ENCODE data around the gene SYS1. TPM values are rescaled to one million over a fixed set of nuclear protein-coding genes. Genes with fewer than 3 reads are reported as not detected.

The SYS1 gene
- total RNA-seq, 1 donor from 2014 or later, result 25.2 TPM

GRCh38 chr20:45377269-45377668 lies 14.3 kb downstream of the SYS1 start:
- Histone ChIP-seq H3K79me2 (ENCODE audit: insufficient read depth, low read length) (no peaks in the 10 kb centered on the region), H2AFZ (ENCODE audit: low read depth, low read length) (no peak overlapping the region), H4K20me1 (ENCODE audit: insufficient read depth, low read length) (peaks cover 7% of the 10 kb centered on the region), H3K27ac (ENCODE audit: low read depth, low read length) (no peak overlapping the region), H3K9ac (ENCODE audit: low read length) (no peak overlapping the region), H3K4me3 (ENCODE audit: insufficient read depth, low read depth, low read length) (no peak overlapping the region), H3K27me3 (ENCODE audit: insufficient read depth, low read length) (no peaks in the 10 kb centered on the region), H3K4me2 (ENCODE audit: low read length) (no peak overlapping the region), H3K4me1 (ENCODE audit: insufficient read depth, low read length) (peaks cover 10% of the 10 kb centered on the region), H3K9me3 (ENCODE audit: insufficient read depth, low read depth, low read length) (no peaks in the 10 kb centered on the region), H3K36me3 (ENCODE audit: insufficient read depth, low read length) (no peaks in the 10 kb centered on the region)
- Mint-ChIP-seq H3K27me3 (ENCODE audit: low read depth, unreplicated experiment) (no peaks in the 10 kb centered on the region), H3K36me3 (ENCODE audit: low read depth, unreplicated experiment) (peaks cover 14% of the 10 kb centered on the region), H3K4me1 (ENCODE audit: low read depth, unreplicated experiment) (no peaks in the 10 kb centered on the region), H3K9me3 (ENCODE audit: unreplicated experiment) (no peaks in the 10 kb centered on the region), H3K27ac (ENCODE audit: unreplicated experiment) (no peak overlapping the region), H3K4me3 (ENCODE audit: unreplicated experiment) (no peak overlapping the region)
- no peak for DNase-seq (ENCODE audit: low read depth)
- TF ChIP-seq EZH2 (IDR thresholded peaks at IDR 0.05; ENCODE audit: insufficient read depth, low read length) (no peak), CTCF (IDR thresholded peaks at IDR 0.05; ENCODE audit: insufficient read depth, low read depth, low read length) (no peak)
- no peak for FAIRE-seq

- no peaks in the 10 kb centered on the region for H3K4me1 Mint-ChIP-seq (ENCODE audit: low read depth, unreplicated experiment)
- no peak for FAIRE-seq
Observed at GRCh38 chr20:45378191-45378590, 15.2 kb downstream of the SYS1 start, which contains the start of gene TP53TG5. Gene TP53TG5 (minus strand): TSS chr20:45378325. CDS start chr20:45378236, 89 bp downstream.

More at GRCh38 chr20:45378191-45378590, 15.2 kb downstream of the SYS1 start, which contains the start of gene TP53TG5:
- Mint-ChIP-seq H3K27me3 (ENCODE audit: low read depth, unreplicated experiment) (no peaks in the 10 kb centered on the region), H3K36me3 (ENCODE audit: low read depth, unreplicated experiment) (peaks cover 14% of the 10 kb centered on the region), H3K4me3 (ENCODE audit: unreplicated experiment) (no peak within 1 kb of the TSS), H3K9me3 (ENCODE audit: unreplicated experiment) (no peaks in the 10 kb centered on the region), H3K27ac (ENCODE audit: unreplicated experiment) (no peak within 1 kb of the TSS)
- no peak within 1 kb of the TSS for H2AFZ ChIP-seq (ENCODE audit: low read depth, low read length)
- H3K27me3 ChIP-seq (ENCODE audit: insufficient read depth, low read length), result no peaks in the 10 kb centered on the region
- peaks cover 7% of the 10 kb centered on the region for H3K4me1 ChIP-seq (ENCODE audit: insufficient read depth, low read length)
- no peak within 1 kb of the TSS for H3K27ac ChIP-seq (ENCODE audit: low read depth, low read length)
- no peak within 1 kb of the TSS for H3K4me3 ChIP-seq (ENCODE audit: insufficient read depth, low read depth, low read length)
- TF ChIP-seq CTCF (IDR thresholded peaks at IDR 0.05; ENCODE audit: insufficient read depth, low read depth, low read length) (no peak), EZH2 (IDR thresholded peaks at IDR 0.05; ENCODE audit: insufficient read depth, low read length) (no peak)
- H3K4me2 ChIP-seq (ENCODE audit: low read length), result no peak within 1 kb of the TSS
- no peak within 1 kb of the TSS for H3K9ac ChIP-seq (ENCODE audit: low read length)
- no peak for DNase-seq (ENCODE audit: low read depth)
- H3K36me3 ChIP-seq (ENCODE audit: insufficient read depth, low read length), result no peaks in the 10 kb centered on the region
- H3K79me2 ChIP-seq (ENCODE audit: insufficient read depth, low read length), result no peaks in the 10 kb centered on the region
- H3K9me3 ChIP-seq (ENCODE audit: insufficient read depth, low read depth, low read length), result no peaks in the 10 kb centered on the region
- H4K20me1 ChIP-seq (ENCODE audit: insufficient read depth, low read length), result peaks cover 7% of the 10 kb centered on the region
